Skeletal muscle cell (primary cell): ENCODE results near the gene PPP1R3G.

Source experiments
- DNase-seq: peaks from one replicate; pipeline ENCODE4 v3.0.0-alpha.2; 2010; ENCODE audit warnings: low read depth
- H3K4me3 ChIP-seq: 2 replicates; pipeline ENCODE4 v1.5.1; 2011; ENCODE audit warnings: low read depth, mild to moderate bottlenecking, control low read depth, low read length, moderate library complexity

Gene PPP1R3G

DNA sequence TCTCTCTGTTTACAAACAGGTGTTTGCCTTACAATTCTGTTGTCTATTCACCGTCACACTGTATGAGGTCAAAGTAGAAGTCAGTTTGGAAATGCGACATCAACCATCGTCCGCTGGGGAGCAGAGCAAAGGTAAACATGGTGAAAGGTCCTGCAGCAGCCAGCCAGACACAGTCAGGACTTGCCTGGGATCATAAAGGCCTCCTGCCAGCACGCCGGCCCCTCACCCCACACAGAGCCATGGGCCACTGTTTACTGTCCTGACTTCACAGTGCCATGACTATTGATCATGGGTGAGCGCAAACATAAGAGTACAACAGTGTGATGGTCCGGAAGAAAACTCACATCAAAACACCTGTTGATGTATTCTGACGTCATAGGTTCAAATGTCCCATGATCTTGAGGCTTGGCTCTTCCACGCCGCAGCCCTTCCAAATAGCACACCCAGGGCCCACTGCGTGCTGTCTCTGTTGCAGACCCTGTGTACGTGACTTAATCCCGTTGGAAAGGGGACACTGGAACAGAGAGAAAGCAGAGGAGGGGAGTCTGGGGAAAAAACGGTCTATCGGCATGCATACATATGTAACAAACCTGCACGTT, 16.9 kb upstream of the PPP1R3G start:
- DNase-seq: no peak
- no peak overlapping the region for H3K4me3 ChIP-seq

DNA sequence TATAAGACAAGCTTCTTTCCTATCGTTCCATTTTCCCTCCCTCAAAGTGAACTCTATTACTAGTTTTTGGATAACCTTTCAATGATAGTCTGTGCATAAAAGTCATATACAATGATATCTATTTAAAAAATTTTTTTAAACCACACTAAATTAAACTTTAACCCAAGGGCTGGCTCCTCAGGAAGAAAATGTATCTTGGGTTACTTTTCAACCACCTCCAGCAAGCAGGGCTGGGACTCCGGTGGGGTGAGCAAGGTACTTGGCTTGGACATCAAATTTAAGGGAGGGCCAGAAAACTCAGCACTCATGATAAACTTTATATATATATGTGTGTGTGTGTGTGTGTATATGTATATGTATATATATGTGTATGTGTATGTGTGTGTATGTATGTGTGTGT, 13.9 kb upstream of the PPP1R3G start:
- no peak for DNase-seq
- H3K4me3 ChIP-seq: no peak overlapping the region

DNA sequence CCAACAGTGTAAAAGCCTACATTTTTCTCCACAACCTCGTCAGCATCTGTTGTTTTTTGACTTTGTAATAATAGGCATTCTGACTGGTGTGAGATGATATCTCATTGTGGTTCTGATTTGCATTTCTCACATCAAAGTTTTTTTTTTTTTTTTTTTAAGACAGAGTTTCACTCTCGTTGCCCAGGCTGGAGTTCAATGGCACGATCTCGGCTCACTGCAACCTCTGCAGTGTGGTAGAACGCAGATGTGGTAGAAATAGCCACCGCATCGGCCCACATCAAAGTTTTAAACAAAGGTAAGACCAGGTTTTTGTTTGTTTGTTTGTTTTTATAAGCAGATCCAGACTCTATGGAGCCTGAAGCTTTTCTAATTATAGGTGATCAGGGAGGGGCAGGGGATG, 12.7 kb upstream of the PPP1R3G start:
- DNase-seq: no peak

DNA sequence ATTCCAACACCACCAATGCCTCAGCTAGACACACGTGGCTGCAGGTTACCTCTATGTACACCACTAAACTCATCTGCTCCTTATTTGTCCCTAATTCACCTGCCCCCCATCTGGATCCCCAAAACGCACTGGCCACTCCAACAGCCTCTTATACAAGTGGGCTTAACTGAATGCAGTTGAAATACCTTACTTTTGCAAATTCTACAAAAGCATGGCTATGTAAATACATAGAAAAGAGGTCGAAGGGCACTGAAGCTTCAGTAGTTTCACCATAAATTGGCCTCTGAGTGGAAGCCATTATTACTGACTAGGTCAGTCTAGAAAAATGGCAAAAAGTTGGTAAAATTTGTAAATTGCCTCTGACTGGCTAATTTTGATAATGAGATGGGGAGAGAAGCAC, 11.1 kb upstream of the PPP1R3G start:
- no peak overlapping the region for H3K4me3 ChIP-seq
- DNase-seq: no peak

More for the DNA sequence above, 12.7 kb upstream of the PPP1R3G start:
- no peak overlapping the region for H3K4me3 ChIP-seq

DNA sequence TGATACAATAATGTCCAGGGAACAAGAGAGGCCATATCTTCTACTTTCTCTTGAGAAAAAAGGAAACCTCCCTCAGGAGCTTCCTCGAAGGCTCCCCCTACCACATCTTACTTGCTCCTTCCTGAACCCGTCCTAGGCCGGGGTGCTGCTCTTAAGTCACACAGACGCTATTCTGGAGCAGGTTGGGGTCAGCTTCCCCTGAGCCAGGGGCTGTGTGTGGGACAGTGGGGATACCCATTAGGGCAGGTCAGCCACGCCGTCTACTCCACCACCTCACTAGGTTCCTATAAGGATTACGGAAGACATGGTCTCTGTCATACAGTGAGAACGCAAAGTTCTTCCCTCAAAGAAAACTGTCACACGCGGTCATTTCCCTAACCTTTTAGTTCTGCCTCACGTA, 8.2 kb upstream of the PPP1R3G start:
- H3K4me3 ChIP-seq: no peak overlapping the region
- DNase-seq: no peak

DNA sequence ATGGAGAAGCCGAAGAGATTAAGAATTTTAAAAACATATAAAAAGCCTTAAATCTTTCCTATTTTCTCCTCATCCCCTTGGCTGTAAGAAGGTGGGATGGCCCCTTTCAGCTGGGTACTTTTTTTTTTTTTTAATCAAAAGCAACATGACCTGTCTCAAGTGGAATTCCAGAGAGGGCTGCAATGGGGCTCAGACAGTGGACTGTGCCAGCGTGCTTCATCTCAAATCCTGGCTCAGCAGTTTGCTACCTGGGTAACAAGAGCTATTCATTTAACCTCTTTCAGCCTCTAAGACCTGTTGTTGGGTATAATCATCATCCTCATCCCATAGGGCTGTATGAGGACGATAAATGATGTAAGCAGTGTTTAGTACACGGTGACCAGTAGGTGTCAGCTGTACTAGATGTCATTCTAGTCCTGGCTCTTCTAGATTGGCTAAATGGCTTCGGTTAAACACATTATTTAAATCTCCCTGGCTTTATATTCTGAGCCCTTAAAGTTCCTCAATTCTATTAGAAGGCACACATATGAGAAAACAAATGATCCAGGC, 6.9 kb upstream of the PPP1R3G start:
- H3K4me3 ChIP-seq: no peak overlapping the region
- no peak for DNase-seq

DNA sequence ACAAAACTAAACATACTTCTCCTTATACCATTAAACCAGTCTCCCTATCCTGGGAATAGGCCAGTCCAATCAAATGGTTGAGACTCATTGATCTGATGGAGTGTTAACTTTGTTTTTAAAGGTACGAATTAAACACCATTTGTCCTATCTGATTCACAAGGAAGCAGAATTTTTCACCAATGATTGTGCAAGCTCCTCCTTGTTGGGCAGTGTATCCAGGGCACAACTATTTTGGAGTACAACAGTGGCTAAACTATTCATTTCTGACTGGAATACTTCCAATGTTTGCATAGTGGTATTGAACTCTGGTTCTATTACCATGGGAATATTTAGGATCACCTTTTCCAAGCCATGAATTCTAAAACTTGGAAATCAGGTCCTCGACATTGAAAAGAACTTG, 5.4 kb upstream of the PPP1R3G start:
- H3K4me3 ChIP-seq: no peak overlapping the region
- DNase-seq: no peak

DNA sequence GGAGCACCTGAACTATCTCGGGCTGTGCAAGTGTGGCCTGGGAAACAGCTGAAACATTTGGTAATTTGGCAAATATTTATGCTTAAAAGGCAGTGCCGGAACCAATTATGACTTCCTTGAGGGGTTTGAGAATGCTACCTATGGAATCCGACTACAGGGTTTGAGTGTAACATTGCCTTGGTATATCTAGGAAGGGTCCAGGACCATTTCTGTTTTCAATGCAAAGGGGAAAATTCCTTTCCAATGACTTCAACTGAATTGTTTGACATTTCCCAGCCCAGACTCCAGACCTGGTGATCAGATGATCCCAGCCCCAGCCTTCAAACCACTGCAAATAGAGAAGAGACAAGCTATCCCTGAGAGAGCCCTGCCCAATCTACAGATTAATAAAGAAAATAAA, 4.6 kb upstream of the PPP1R3G start:
- DNase-seq: no peak
- H3K4me3 ChIP-seq: no peak overlapping the region

DNA sequence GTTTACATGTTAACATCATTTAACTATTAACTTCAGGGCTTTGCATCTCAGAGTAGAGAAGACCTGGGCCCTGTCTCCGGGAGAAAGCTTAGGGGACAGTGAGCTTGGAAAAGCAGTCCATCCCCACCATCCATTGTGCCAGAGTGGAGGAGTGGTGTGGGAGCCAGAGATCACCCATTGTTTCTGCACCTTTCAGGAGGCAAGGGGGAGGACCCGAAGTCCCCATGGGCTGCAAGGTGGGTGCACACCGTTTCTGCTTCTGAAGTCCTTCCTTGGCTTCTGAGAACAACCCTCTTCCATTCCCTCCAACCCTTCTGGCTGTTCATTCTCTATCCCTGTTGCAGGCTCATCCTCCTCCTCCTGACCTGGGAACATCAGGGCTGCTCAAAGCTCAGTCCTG, 4.0 kb upstream of the PPP1R3G start:
- no peak for DNase-seq
- H3K4me3 ChIP-seq: no peak overlapping the region

DNA sequence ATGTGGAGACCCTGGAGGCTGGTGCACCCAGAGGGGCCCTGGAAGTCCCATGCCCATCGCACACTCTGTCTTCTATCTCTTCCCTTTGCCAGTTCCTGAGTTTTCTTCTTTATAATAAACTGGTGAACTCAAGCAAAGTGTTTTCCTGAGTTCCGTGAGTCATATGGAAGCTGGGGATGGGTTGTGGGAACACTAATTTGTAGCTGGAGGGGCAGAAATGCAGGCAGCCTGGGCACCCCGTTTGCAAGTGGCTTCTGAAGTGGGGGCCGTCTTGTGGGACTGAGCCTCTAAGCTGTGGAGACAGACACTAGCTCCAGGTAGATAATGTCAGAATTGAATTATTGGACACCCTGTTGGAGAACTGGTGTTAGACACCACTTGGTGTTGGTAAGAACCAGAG, 3.2 kb upstream of the PPP1R3G start:
- no peak overlapping the region for H3K4me3 ChIP-seq
- no peak for DNase-seq

DNA sequence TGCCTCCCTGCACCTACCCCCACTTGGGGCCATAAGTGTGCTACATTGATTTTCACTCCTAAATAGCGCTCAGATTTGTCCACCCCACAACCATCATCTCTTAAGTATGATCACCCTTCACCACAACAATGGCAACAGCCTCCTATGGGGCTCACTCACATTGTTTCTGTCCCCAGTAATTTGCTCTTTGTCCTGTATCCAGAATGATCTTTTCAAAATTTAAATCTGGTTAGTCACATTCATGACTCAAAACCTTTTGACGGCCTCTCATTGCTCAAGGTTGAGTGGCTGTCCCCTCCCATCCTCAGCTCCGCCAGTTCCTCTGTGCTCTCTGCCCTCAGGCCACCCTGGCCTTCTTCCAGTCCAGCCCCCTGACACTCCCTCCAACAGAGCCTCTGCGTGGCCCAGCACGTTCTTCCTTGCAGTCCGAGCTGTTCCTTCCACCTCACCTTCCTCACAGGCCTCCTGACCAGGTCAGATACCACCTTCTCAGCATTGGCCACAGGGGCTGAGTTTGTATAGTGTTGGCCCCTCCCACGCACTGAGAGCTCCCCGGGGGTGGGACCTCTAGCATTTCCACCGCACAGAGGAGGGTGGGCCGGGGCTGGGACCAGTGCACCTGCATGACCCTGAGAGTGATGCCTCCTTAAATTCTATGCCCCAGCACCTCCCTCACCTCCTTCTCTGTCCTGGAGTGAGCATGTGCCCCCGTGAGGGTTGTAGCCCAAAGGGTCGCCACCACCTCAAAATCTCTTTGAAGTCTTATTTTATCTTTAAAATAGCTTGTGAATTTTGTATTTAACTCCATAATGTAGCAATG, 2.4 kb upstream of the PPP1R3G start:
- H3K4me3 ChIP-seq: no peak overlapping the region
- DNase-seq: peak; percentile 54

DNA sequence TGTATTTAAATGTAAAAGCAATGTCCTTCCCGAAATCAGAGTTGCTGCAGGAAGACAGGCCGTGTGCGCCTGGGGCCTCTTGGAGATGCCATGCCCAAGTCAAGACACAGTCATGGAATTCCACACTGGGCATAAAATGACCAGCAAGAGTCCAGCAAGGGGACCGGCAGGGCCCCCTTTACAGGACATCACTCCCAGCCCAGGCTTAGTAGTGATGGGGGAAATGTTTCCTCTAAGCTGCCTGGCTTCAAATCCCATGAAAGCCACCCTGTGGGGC, 1.9 kb upstream of the PPP1R3G start:
- DNase-seq: no peak
- H3K4me3 ChIP-seq: no peak overlapping the region

DNA sequence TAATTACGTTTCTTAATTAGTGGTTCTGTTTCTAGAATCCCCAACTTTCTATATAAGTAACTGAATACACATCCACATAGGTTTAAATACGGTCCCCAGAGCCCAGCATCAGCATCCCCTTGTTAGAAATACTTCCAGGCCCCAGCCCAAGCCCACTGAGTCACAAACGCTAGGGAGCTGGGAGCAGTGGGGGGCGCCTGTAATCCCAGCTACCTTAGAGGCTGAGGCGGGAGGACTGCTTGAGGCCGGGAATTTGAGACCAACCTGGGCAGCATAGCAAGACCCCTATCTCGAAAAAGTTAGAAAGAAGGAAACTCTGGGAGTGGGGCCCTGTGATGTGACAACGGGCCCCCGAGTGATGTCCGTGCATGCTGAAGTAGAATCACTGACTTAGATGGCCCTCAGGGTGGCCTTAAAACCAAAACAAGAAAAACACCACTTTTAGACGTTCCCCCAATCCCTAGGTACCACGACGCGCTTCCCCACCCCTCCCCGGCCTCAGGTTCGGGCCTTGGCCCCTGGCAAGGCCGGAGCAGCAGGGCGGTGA, 1.3 kb upstream of the PPP1R3G start:
- no peak overlapping the region for H3K4me3 ChIP-seq
- DNase-seq: no peak

DNA sequence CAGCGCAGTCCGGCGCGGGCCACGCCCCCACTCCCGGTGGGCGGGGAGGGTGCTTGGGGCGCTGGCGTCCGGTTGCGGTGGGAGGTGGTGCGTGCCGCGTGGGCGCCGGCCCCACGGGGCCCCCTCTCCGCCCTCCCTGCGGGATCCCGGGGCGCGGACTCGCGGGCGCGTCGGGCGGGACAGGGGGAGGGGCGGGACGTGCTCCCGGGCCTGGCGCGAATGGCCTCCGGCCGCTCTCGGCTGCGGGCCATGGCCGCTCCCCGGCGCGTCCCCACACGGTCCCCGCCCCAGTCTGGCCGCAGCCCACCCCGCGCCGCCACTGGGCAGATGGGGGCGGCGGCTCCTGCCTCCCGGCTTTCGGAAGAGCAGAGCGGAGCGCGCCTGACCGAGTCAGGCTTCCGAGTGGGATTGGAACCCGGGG, 771 bp upstream of the PPP1R3G start:
- DNase-seq: no peak
- H3K4me3 ChIP-seq: peak overlapping the region; percentile 56

DNA sequence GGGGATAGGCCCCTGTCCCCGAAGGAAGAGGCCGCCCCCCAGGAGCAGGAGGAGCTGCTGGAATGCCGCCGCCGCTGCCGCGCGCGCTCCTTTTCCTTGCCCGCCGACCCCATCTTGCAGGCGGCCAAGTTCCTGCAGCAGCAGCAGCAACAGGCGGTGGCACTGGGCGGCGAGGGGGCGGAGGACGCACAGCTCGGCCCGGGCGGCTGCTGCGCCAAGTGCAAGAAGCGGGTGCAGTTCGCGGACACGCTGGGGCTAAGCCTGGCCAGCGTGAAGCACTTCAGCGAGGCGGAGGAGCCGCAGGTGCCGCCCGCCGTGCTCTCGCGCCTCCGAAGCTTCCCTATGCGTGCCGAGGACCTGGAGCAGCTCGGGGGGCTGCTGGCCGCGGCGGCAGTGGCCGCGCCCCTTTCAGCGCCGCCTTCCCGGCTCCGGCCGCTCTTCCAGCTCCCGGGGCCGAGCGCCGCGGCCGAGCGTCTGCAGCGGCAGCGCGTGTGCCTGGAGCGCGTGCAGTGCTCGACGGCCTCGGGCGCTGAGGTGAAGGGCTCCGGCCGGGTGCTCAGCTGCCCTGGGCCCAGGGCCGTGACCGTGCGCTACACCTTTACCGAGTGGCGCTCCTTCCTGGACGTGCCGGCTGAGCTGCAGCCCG, 630 bp downstream of the PPP1R3G start:
- peak overlapping the region; percentile 56 for H3K4me3 ChIP-seq
- no peak for DNase-seq

DNA sequence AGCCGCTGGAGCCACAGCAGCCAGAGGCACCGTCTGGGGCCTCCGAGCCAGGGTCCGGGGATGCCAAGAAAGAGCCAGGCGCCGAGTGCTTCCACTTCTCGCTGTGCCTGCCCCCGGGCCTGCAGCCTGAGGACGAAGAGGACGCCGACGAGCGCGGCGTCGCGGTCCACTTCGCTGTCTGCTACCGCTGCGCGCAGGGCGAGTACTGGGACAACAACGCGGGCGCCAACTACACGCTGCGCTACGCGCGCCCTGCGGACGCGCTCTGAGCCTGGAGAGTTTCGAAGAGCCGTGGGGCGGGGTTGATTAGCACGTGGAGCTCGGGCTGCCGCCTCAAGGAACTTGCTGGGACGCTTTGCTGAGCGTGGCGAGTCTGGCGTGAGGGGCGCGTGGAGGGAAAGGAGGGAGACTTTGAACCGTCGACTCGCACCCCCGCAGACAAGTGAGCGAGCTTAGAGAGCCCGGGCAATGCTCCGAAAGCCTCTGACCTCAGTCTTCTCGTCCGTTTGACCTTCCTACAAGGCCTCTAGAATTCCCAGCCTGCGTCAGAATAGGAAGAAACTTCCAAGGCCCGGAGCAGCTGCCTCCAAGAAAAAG, 1.3 kb downstream of the PPP1R3G start:
- DNase-seq: no peak
- peak overlapping the region; percentile 56 for H3K4me3 ChIP-seq

DNA sequence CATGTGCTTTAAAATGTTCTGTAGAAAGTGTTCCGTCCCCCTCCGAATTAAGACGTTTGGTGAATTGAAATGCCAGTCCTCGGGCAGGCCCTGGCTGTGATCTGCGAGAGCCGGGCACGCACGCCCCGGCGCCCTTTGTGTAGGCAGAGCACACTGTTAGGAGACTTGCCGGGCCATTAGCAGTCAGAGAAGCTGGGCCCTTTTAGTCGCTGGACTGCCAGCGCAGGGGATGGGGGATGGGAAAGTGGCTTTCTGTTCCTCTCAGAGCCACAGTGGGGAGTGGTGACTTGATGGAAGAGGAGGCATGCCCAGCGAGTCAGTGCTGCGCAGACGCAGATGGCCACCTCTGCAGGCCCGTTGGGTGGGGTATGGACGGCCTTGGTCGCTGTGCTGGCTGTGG, 2.2 kb downstream of the PPP1R3G start:
- DNase-seq: no peak
- no peak overlapping the region for H3K4me3 ChIP-seq

DNA sequence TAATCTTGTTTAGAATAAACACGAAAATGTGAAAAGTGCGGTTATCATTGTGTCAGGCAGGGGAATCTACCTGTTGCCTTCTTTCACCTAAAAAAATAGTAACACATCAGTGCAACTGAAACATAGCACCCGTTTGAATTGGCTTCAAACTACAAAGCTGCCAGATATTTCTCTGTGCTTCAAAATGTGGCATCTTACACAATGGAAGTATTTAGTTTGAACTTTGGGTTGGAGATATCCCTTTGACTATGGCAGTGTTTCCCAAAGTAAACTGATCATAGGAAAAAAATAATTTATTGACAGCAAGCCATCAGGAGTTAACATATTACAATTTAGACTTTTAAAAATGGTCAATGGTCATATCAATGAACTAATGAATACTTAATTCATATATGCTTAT, 3.6 kb downstream of the PPP1R3G start:
- no peak overlapping the region for H3K4me3 ChIP-seq
- DNase-seq: no peak

DNA sequence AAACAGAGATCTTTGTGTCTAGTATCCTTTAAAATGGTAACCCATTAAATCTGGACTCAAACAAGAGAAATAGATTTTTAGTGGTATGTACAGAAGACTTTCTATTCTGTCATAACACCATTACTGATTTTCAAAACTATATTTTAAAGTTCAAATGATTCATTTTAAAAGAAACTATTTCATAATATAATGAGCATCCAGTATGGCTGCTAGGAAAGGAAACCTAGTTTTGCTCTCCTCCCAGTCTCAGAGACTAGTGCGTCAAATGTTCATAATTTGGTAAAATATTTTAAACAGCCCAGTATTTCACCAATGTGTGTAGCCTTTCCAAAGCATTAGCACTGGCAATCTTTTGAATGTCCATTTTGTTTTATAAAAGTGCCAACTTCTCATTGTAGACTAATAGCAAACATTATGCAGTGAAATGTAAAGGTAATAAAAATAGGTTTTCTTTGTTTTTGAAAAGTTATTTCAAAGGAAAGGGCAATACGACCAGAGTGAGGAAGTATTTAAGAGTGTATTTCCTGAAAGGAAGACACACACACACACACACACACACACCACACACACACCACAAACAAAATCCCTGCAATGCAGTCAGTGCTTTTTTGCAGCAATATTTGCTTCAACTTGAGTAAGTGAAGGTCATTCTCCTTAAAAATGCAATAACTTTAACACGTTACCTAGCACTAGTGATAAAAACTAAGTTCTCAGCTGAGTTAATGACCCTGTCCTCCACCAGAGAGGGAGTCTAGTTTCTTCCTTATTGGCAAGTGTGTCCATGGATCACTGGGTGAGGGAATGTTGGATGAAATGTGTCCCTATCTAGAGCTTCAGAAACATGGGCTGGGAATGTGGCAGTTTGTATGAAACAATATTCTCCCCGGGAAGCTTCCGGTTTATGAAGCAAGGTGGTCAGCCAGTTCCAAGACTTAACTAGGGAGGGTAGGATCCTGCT, 4.6 kb downstream of the PPP1R3G start:
- H3K4me3 ChIP-seq: no peak overlapping the region
- DNase-seq: no peak
